HL-60 (cell line): ENCODE results near the gene CAVIN4.

Source experiments
- DNase-seq, 2 experiments: peaks; one replicate each; pipeline ENCODE4 v3.0.0-alpha.2; 2010 to 2020; ENCODE audit warnings: low read depth in 1 of 2, low spot score in 1 of 2
- H3K27ac ChIP-seq: fragments of 250-450 bp; sonication (Bioruptor Pico); replicated peaks from 2 replicates; pipeline ENCODE4 v1.5.1; 2020; ENCODE audit warnings: mild to moderate bottlenecking, moderate library complexity
- H3K27me3 ChIP-seq: fragments of 250-450 bp; sonication (Bioruptor Pico); 2 replicates; pipeline ENCODE4 v1.5.1; 2021; ENCODE audit warnings: mild to moderate bottlenecking, moderate library complexity; ENCODE audit not compliant: insufficient read depth, poor library complexity, severe bottlenecking
- H3K4me3 ChIP-seq: replicated peaks from 2 replicates; pipeline ENCODE4 v1.5.1; 2011; ENCODE audit warnings: mild to moderate bottlenecking, control low read depth, low read length; ENCODE audit not compliant: insufficient read depth
- CTCF ChIP-seq: IDR thresholded peaks from one replicate; pipeline ENCODE4 v1.5.1; 2011; ENCODE audit warnings: low read length, control low read depth, inconsistent platforms; ENCODE audit not compliant: insufficient read depth
- GABPA ChIP-seq: IDR thresholded peaks from 2 replicates; pipeline ENCODE4 v1.6.1; 2012; ENCODE audit warnings: low read depth
- POLR2AphosphoS5 ChIP-seq: IDR thresholded peaks from 2 replicates; pipeline ENCODE4 v1.6.1; 2012; ENCODE audit warnings: low read depth
- REST ChIP-seq: IDR thresholded peaks from 2 replicates; pipeline ENCODE4 v1.6.1; 2012; ENCODE audit warnings: low read depth; ENCODE audit not compliant: insufficient replicate concordance
- SPI1 ChIP-seq: IDR thresholded peaks from 2 replicates; pipeline ENCODE4 v1.6.1; 2012; ENCODE audit warnings: low read depth, mild to moderate bottlenecking, borderline replicate concordance

The CAVIN4 gene

DNA sequence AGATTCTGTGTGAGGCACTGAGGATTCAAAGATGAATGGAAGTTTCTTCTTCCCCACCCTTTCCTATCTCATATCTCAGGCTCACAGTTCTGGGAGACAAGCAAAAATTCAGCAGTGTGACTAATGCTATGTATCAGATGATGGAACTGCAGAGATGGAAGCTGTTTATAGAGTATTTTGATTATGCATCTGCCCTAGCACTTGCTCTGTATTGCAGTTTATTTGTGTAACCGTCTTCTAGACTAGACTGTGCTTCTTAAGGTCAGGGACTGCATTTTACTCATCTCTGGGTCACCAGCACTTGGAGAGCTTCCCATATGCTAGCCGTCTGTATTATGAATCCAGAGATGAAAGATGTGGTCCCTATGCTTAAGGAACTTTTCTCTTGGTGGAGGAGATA, 12.6 kb downstream of the CAVIN4 start:
- Histone ChIP-seq H3K27ac (no peak overlapping the region), H3K4me3 (no peak overlapping the region), H3K27me3 (no peaks in the 10 kb centered on the region)
- TF ChIP-seq GABPA (no peak), POLR2AphosphoS5 (no peak), CTCF (no peak), REST (no peak), SPI1 (no peak)
- DNase-seq = no peak

GRCh38 chr9:100591139-100591538, 13.3 kb downstream of the CAVIN4 start:
- no peak for DNase-seq
- Histone ChIP-seq H3K27me3 (no peaks in the 10 kb centered on the region), H3K27ac (no peak overlapping the region), H3K4me3 (no peak overlapping the region)
- no peak for TF ChIP-seq SPI1
- TF ChIP-seq POLR2AphosphoS5 = no peak
- TF ChIP-seq CTCF = no peak
- TF ChIP-seq GABPA = no peak
- TF ChIP-seq REST = no peak

GRCh38 chr9:100591639-100592412, 13.9 kb downstream of the CAVIN4 start:
- TF ChIP-seq SPI1 (no peak), POLR2AphosphoS5 (no peak), GABPA (no peak), CTCF (no peak)
- H3K27me3 ChIP-seq = no peaks in the 10 kb centered on the region
- no peak overlapping the region for H3K27ac ChIP-seq
- no peak for DNase-seq
- no peak overlapping the region for H3K4me3 ChIP-seq
